Endothelial cell (in vitro differentiated cells): Measurements from ENCODE around the gene RBM27. TPM values are rescaled to one million over a fixed set of nuclear protein-coding genes. Genes with fewer than 3 reads are reported as not detected.
"Not testable (repeated sequence)": the region's sequence is repeated elsewhere in the genome, so short reads cannot be mapped to it uniquely, and the experiment has no call there.

ENCODE experiments used
- DNase-seq: peaks from one replicate; pipeline ENCODE4 v3.0.0; 2021; ENCODE audit warnings: low spot score
- H3K27ac Mint-ChIP-seq: one replicate; pipeline ENCODE4 v1.8.0; 2021; ENCODE audit warnings: mixed read lengths, inconsistent platforms; ENCODE audit not compliant: unreplicated experiment
- H3K27me3 Mint-ChIP-seq: one replicate; pipeline ENCODE4 v1.8.0; 2021; ENCODE audit warnings: mild to moderate bottlenecking, moderate library complexity, mixed read lengths, inconsistent platforms; ENCODE audit not compliant: unreplicated experiment
- H3K36me3 Mint-ChIP-seq: one replicate; pipeline ENCODE4 v1.8.0; 2021; ENCODE audit warnings: mild to moderate bottlenecking, low read depth, mixed read lengths, inconsistent platforms; ENCODE audit not compliant: unreplicated experiment
- H3K4me1 Mint-ChIP-seq: one replicate; pipeline ENCODE4 v1.8.0; 2021; ENCODE audit warnings: mild to moderate bottlenecking, mixed read lengths, inconsistent platforms; ENCODE audit not compliant: unreplicated experiment
- H3K4me3 Mint-ChIP-seq: one replicate; pipeline ENCODE4 v1.8.0; 2021; ENCODE audit warnings: mild to moderate bottlenecking, mixed read lengths, inconsistent platforms; ENCODE audit not compliant: unreplicated experiment
- H3K9me3 Mint-ChIP-seq: one replicate; pipeline ENCODE4 v1.8.0; 2021; ENCODE audit warnings: mixed read lengths, inconsistent platforms; ENCODE audit not compliant: unreplicated experiment
- total RNA-seq: library from RNA; stranded (reverse); fragmentation: NEBNext Ultra II Directional; extraction: Animal tissue kit (Norgen Biotek cat#: 25700); gene quantifications from one replicate; pipeline ENCODE4 v1.2.1, GENCODE V29; 2021; ENCODE audit not compliant: unreplicated experiment
- TF ChIP-seq, protein P1 (sequence below): fragments of 200-600 bp; sonication (generic); IDR thresholded peaks from one replicate; pipeline ENCODE4 v1.5.0; 2021; ENCODE audit warnings: antibody characterized with exemption; ENCODE audit not compliant: unreplicated experiment

The RBM27 gene
- total RNA-seq, 1 donor from 2014 or later = 15.2 TPM

DNA sequence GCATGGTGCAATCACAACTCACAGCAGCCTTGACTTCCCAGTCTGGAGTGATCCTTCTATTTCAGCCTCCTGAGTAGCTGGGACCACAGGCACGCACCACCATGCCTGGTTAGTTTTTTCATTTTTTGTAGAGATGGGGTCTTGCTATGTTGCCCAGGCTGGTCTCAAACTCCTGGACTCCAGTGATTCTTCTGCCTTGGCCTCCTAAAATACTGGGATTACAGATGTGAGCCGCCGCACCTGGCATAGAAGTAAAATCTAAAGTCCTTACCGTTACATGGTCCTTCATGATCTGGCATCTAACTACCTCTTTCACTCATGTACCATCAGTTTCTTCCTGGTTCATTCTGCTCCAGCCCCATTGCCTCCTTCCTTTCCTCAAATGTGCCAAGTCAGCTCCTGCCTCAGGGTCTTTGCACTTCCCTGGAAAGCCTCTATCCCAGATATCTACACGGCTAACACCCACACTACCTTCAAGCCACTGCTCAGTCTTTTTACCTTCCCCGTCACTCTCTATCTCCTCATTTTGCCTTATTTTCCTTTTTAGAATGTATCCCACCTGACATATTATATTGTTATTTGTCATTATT is 6.9 kb upstream of the RBM27 start:
- no peaks in the 10 kb centered on the region for H3K9me3 Mint-ChIP-seq
- TF ChIP-seq, protein P1, sequence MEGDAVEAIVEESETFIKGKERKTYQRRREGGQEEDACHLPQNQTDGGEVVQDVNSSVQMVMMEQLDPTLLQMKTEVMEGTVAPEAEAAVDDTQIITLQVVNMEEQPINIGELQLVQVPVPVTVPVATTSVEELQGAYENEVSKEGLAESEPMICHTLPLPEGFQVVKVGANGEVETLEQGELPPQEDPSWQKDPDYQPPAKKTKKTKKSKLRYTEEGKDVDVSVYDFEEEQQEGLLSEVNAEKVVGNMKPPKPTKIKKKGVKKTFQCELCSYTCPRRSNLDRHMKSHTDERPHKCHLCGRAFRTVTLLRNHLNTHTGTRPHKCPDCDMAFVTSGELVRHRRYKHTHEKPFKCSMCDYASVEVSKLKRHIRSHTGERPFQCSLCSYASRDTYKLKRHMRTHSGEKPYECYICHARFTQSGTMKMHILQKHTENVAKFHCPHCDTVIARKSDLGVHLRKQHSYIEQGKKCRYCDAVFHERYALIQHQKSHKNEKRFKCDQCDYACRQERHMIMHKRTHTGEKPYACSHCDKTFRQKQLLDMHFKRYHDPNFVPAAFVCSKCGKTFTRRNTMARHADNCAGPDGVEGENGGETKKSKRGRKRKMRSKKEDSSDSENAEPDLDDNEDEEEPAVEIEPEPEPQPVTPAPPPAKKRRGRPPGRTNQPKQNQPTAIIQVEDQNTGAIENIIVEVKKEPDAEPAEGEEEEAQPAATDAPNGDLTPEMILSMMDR = no peak
- H3K27me3 Mint-ChIP-seq = peaks cover 1% of the 10 kb centered on the region
- no peak for DNase-seq
- no peaks in the 10 kb centered on the region for H3K4me1 Mint-ChIP-seq
- no peak overlapping the region for H3K4me3 Mint-ChIP-seq
- no peaks in the 10 kb centered on the region for H3K36me3 Mint-ChIP-seq
- no peak overlapping the region for H3K27ac Mint-ChIP-seq

DNA sequence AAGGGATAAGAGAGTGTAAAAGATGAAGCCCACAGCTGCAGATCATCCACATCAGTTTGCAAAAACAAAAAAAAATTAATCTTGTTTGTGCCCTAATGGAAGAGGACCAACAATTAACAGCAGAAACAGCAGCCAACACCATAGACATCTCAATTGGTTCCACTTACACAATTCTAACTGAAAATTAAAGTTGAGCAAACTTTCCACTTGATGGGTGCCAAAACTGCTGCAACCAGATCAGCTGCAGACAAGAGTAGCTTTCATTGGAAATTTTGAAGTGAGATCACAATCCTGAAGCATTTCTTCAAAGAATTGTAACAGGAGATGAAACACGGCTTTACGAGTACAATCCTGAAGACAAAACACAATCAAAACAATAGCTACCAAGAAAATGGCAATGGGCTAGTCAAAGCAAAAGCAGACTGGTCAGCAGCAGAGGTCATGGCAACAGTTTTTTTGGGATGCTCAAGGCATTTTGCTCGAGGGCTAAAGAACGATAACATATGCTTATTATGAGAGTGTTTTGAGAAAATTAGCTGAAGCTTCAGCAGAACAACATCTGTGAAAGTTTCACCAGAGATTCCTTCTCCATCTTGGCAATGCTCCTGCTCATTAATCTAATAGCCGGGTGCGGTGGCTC is 4.1 kb upstream of the RBM27 start:
- Mint-ChIP-seq H3K27ac (no peak overlapping the region), H3K36me3 (no peaks in the 10 kb centered on the region), H3K4me3 (no peak overlapping the region), H3K4me1 (no peaks in the 10 kb centered on the region), H3K27me3 (peaks cover 1% of the 10 kb centered on the region), H3K9me3 (no peaks in the 10 kb centered on the region)
- no peak for DNase-seq
- TF ChIP-seq, protein P1 = no peak

DNA sequence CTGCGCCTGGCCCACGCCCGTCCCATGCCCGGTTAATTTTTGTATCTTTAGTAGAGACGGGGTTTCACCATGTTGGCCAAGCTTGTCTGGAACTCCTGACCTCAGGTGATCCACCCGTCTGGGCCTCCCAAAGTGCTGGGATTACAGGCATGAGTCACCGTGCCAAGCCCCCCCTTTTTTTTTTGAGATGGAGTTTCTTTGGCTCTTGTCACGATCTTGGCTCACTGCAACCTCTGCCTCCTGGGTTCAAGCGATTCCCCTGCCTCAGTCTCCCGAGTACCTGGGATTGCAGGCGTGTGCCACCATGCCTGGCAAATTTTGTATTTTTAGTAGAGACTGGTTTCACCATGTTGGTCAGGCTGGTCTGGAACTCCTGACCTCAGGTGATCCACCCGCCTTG is 1.6 kb upstream of the RBM27 start:
- H3K36me3 Mint-ChIP-seq, DNase-seq, H3K4me1 Mint-ChIP-seq, H3K27ac Mint-ChIP-seq, H3K27me3 Mint-ChIP-seq, H3K4me3 Mint-ChIP-seq, H3K9me3 Mint-ChIP-seq: not testable (repeated sequence)

DNA sequence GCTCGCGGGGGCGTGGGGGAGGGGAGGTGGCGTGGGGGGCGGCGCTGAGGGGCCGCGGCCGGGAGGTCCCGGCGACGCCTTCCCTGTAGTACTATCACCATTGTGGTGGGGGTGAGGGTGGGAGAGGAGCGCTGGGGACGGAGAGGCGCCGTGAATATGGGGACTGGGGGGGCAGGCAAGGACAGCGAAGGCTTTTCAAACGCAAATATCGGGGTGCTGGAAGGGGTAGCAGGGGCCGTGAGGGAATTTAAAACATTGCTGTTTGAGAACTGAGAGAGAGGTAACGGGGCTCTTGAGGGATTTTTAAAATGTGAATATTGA is 427 bp downstream of the RBM27 start:
- no peak for DNase-seq
- no peaks in the 10 kb centered on the region for H3K4me1 Mint-ChIP-seq
- TF ChIP-seq, protein P1 = no peak
- H3K27ac Mint-ChIP-seq = no peak overlapping the region
- no peaks in the 10 kb centered on the region for H3K9me3 Mint-ChIP-seq
- no peak overlapping the region for H3K4me3 Mint-ChIP-seq
- H3K36me3 Mint-ChIP-seq = no peaks in the 10 kb centered on the region
- H3K27me3 Mint-ChIP-seq = no peaks in the 10 kb centered on the region

DNA sequence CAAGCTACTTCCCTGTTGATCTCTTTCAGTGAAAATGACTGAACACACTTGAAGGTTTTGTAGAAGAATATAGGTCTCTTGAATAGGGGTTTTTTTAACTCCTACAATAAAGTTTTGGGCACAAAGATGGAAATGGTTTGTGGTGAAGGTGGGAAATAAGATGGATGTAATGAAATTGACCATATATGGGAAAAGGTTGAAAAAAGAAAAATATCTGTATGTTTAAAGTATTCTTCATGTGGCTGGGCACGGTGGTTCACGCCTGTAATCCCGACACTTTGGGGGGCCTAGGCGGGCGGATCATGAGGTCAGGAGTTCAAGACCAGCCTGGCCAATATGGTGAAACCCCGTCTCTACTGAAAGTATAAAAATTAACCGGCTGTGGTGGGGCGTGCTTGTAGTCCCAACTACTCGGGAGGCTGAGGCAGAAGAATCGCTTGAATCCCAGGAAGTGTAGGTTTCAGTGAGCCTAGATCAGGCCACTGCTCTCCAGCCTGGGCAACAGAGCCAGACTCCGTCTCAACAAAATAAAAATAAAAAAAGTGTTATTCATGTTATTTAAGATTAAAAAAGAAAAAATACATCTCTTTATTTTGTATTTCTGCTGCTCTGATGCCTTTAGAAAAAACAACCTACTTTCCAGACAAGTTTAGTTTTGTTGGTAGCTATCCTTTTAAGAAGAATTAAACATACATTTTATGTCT is 2.2 kb downstream of the RBM27 start:
- Mint-ChIP-seq H3K27me3 (no peaks in the 10 kb centered on the region), H3K36me3 (no peaks in the 10 kb centered on the region), H3K4me1 (no peaks in the 10 kb centered on the region), H3K4me3 (no peak overlapping the region), H3K27ac (no peak overlapping the region), H3K9me3 (no peaks in the 10 kb centered on the region)
- DNase-seq = no peak
- TF ChIP-seq, protein P1 = no peak
